Activated gamma-delta T cell (primary cell): ENCODE data around the gene OR1E2.
"Not testable (repeated sequence)": the region's sequence is repeated elsewhere in the genome, so short reads cannot be mapped to it uniquely, and the experiment has no call there.

Source experiments
- DNase-seq: peaks from one replicate; lab custom pipeline; 2025; lab: John Stamatoyannopoulos, UW

OR1E2 gene

GRCh38 chr17:3398310-3398709 lies 35.3 kb downstream of the OR1E2 start, which contains the start of gene OR1E1:
OR1E1 (minus strand) TSS chr17:3398410; CDS start chr17:3398410, 0 bp downstream.
- no peak for DNase-seq

DNA sequence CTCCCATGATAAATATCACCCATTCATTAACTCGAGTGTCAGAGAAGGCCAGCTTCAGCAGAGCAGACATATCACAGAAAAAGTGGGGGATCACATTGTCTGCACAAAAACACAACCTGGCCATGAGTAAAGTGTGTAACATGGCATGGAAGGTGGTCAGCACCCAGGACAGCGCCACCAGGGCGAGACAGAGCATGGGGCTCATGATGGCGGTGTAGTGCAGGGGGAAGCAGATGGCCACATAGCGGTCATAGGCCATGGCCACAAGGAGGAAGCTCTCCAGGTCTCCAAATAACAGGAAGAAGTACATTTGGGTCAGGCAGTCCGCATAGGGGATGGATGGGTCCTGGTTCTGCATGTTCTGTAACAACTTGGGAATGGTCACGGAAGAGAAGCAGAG lies 35.8 kb downstream of the OR1E2 start:
- not testable (repeated sequence) for DNase-seq

GRCh38 chr17:3389791-3390190 lies 43.9 kb downstream of the OR1E2 start:
- DNase-seq: no peak

DNA sequence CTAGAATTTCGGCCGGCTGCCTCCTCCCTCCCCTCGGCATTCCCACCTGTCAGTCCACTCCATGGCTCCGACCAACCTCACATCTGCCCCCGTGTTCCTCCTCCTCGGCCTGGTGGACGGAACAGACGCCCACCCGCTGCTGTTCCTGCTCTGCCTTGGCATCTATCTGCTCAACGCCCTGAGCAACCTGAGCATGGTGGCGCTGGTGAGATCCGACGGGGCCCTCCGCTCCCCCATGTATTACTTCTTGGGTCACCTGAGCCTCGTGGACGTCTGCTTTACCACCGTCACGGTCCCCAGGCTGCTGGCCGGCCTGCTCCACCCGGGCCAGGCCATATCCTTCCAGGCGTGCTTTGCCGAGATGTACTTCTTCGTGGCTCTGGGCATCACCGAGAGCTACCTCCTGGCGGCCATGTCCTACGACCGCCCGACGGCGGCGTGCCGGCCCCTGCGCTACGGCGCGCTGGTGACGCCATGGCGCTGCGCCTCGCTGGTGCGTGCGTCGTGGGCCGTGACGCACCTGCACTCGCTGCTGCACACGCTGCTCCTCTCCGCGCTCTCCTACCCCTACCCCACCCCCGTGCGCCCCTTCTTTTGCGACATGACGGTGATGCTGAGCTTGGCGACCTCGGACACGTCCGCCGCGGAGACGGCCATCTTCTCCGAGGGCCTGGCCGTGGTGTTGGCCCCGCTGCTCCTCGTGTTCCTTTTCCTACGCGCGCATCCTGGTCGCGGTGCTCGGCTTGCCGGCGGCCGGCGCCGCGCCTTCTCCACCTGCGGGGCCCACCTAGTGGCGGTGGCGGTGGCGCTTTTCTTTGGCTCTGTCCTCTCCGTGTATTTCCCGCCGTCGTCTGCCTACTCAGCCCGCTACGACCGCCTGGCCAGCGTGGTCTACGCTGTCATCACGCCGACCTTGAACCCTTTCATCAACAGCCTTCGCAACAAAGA lies 47.5 kb downstream of the OR1E2 start, which contains the start of gene OR3A2:
OR3A2 (minus strand) TSS at position 440 of the 948 bp plus-strand sequence.
- no peak for DNase-seq
